HG02642 (cell line): ENCODE results near the gene EBP.
"Not testable (repeated sequence)": the region's sequence is repeated elsewhere in the genome, so short reads cannot be mapped to it uniquely, and the experiment has no call there.

Source experiments
- ATAC-seq: cut with Tn5 transposase; IDR thresholded peaks from one replicate; pipeline ENCODE4 v1.9.1; 2021; ENCODE audit warnings: mild to moderate bottlenecking; ENCODE audit not compliant: unreplicated experiment, poor library complexity

The EBP gene

DNA sequence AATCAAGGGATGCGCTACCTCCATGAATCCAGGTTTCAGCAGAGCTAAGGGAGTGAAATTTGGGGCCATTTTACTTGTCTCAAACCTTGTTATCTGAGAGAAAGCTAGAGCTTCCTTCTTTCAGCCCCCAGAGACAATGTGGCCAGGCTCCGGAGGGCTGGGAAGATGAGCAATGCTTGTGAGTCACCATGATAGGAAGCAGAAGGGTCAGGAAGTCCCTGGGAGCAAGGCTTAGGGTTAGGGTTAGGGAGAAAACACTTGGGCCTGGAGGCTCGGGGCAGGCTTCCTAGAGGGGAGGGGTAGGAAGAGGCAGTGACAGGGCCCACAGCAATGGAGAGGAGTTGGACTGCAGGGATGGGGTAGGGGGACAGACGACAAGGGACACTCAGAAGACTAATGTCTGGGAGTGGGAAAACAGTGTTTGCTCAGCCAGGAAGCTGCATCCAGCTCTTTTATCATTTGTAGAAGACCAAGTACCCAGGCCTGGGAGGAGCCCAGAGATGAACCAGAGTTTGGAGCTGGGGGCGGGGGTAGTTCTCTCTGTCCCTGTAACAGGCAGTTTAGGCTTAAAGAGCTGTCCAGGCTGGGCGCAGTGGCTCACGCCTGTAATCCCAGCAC, 29.2 kb upstream of the EBP start:
- no peak for ATAC-seq

DNA sequence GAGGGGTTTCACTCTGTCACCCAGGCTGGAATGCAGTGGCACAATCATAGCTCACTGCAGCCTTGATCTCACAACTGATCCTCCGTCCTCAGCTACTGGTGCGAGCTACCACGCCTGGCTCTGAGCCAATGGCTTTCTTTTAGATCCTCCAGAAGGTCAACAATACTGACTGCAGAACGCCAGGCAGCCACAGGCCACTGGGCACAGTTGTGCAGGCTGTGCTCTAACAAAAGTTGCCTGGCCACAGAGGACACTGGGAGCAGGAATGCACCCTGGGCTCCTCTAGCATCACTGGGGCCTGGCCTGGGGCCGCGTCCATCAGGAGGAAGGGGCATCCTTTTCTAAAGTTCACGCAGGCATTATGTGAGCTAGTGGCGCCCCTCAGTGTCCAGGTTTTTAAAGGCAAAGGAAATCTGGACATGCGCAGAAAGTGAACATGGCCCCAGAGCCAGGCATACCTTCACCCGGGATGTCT, 27.7 kb upstream of the EBP start:
- no peak for ATAC-seq

DNA sequence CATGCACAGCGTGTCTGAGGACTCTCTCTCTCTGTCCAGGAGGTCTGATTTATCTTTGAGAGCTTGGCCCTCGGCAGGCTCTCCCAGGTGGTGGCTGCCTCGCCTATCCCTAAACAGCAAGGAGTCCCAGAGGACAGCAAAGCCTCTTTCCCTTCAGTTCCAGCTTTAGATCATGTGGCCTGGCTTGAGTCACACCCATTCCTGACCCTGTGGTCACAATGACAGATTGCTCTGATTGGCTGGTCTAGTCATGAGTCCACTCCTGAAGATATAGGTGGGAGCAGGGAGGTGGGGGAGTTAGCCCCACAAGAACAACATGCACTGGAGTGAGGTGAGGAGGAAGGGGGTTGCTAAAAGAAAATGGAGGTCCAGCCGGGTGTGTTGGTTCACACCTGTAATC, 24.9 kb upstream of the EBP start:
- ATAC-seq = no peak

DNA sequence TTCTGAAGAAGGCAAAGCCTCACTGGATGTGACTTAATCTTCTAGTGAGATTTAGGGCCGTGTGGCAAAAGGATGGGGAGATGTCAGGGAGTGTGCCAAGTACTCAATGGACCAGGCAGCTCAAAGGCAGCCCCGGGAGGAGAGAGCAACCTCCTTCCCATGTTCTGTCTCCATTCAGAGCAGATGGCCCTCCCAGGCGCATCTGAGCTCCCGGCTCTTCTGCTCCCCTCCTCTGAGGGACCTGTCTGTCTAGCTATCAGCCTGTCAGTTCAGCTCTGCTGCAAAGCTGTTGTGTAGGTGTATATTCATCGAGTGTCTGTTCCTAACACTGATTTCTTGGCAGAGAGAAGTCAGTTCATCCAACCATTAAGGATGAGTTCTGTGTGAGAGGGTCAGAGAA, 23.7 kb upstream of the EBP start:
- no peak for ATAC-seq

DNA sequence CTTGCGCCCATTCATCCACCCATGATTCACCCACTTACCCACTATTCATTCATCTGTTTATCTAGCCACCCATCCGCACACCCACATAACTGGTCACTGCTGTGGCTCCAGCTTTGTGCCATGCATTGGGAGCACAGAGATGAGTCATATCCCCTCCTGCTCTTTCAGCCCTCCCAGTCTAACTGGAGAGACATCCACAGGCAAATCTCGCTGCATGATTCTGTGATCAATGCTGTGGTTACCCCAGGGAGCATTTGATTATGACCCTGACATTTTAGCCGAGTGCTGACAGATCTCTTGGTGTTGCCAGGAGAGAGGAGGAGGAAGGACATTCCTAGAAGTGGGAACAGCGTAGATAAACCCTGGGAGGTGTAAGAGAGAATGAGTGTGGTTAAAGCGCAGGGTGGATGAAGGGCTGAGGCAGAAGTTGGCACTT, 23.2 kb upstream of the EBP start:
- no peak for ATAC-seq

DNA sequence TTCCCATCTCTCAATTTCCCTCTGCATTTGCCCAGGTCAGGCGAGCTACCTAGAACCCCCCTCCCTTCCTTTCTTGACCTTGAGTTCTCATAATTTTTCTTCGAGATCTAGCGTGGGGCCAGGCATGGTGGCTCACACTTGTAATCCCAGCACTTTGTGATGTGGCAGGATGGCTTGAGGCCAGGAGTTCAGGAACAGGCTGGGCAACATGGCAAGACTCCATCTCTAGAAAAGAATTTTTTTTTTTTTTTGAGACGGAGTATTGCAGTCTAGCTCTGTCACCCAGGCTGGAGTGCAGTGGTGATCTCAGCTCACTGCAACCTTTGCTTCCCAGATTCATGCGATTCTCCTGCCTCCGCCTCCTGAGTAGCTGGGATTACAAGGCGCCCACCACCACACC, 17.3 kb upstream of the EBP start:
- no peak for ATAC-seq

DNA sequence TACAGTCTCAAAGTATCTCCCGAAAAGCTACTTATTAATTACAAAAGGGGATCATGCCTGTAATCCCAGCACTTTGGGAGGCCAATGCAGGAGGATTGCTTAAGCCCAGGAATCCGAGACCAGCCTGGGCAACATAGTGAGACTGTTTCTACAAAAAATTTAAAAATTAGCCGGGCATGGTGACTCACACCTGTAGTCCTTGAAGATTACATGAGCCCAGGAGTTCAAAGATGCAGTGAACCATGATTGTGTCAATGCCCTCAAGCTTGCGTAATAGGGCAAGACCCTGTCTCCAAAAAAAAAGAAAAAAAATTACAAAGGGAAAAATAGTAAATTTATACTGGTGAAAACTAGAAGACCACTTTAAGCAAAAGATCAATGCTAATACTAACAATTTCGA, 16.1 kb upstream of the EBP start:
- ATAC-seq = no peak

DNA sequence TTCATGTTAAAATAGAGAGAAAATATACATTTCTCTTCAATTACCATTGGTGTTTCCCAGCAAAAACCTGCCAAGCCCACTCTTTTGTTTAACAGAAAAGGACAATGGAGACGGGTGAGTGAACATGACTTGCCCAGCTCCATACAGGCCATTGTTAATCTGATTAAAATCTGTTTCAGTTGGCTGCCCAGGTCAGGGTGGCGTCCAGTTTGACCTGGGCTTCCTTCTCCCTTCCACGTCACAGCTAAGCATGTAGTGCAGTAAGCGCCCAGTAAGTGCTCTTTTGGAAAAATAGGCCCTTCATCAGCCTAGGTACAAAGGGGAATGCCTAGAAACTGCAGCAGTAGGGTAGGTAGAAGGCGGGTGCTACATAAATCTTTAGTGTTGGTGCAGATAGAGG, 14.4 kb upstream of the EBP start:
- ATAC-seq = no peak

DNA sequence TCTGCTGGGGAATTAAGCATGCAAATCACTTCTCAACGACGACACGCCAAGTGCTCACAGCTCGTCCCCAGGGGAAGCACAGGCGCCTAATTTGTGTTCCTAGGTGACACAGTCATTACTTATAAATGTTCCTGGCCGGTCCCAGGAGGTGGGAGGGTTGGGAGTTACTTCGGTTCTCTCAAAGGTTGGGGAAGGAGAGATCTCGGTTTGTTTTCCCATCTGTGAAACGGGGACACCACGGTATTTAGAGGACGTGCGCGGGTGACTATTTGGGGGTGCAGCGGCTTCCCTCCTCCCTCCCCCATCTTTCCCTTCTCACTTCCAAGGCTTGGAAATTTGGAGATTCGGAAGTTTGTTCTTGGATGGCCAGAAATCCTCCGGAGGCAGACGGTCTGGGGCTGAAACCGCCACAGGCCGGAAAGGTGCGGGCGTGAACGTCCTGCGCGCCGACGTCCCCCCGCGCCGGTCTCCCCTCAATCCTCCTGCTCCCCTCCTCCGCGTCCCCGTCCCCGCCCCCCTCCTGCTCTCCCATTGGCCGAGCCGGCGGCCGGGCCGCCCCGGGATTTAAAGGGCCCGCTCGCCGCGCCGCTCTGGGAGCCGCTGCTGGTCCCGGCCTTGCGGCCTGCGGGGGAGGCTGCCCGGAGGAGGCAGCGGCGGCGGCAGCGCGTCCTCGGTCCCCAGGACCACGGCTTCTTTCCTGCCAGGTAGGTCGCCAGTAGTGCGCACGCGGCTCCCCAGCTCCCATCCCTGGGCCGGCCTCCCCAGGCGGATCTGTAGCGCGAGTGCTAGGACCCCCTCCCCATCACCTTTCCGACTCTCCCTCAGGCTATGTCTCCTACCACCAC, 13.0 kb upstream of the EBP start, which contains the start of gene PORCN:
PORCN (plus strand) TSS at position 593 of the 845 bp plus-strand sequence. CDS start 829 bp downstream, outside the sequence.
- ATAC-seq = peak; percentile 87

DNA sequence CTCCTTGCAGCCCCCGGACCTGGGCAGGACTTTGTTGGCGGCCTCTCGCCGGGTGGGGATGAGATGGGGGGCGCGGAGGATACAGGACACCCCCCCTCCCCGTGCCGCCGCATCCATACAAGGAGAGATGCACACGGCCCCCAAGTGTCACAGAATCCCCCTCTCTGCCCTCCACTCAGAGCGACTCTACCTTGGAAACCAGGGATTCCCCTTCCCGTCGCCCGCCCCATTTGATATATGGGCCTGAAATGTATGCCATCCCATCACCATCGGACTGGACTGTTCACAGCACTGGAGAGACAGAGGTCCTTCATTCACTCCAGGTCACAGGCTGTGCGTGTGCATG, 12.4 kb upstream of the EBP start:
- ATAC-seq = no peak

DNA sequence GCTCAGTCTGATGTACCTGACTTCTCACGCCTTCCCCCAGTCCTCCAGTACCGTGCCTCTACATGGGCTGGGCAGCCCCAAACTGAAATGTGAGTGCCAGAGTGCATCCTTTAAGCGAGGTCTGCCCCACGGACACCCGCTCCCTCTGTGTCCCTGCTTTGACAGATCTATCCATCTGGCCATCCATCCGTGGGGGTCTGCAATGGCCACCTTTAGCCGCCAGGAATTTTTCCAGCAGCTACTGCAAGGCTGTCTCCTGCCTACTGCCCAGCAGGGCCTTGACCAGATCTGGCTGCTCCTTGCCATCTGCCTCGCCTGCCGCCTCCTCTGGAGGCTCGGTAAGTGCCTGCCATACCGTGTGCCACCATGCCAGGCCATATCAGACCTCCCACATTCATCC, 12.0 kb upstream of the EBP start:
- ATAC-seq = no peak

DNA sequence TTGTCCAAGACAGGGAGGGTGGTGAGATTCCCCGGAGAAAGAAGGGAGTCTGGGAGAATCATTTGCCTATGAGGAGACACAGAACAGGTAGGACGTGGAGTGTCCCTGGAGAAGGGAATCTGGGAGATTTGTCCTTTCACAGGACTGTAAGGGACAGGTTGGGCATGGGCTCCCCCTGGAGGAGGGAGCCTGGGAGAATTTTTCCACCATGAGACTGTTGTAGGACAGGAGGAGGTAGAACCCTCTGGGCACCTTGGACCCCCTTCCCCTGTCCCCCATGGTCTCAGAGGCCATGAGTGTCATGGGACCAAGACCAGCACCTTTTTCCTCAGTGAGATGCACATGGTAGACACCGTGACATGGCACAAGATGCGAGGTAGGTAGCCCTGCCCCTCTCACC, 10.0 kb upstream of the EBP start:
- ATAC-seq = no peak

DNA sequence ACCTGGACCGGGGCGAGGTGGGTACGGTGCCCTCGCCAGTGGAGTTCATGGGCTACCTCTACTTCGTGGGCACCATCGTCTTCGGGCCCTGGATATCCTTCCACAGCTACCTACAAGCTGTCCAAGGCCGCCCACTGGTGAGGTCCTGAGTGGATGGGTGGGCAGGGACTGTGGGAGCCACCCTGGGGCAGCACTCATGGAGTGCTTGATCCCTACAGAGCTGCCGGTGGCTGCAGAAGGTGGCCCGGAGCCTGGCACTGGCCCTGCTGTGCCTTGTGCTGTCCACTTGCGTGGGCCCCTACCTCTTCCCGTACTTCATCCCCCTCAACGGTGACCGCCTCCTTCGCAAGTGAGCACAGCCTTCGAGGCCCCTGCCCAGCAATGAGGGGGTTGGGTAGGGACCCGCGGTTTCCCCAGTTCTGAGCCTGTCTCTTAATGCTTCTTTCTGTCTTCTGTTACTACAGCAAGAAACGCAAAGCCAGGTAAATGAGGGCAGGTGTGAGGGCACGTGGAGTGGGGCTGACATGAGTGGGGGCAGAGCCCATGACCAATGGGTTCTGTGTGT, 9.2 kb upstream of the EBP start:
- no peak for ATAC-seq

DNA sequence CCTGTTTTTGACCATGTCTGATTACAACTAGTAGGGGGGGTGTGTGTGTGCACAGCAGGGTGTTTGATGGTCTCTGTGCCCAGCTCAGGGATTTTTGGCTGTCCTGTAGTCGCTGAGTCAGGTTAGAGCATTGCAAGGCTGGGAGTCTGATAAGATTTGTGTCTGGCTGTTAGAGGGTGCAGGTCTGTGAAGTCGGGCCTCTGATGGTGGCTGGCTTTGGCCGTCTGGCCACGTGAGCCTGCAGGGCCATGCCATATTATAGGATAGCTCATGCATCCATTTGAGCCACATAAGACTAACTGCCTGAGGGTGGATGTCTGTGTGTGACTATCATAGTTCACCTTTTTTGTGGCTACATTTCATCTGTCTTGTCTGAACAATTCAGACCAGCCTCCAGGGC, 7.9 kb upstream of the EBP start:
- no peak for ATAC-seq

DNA sequence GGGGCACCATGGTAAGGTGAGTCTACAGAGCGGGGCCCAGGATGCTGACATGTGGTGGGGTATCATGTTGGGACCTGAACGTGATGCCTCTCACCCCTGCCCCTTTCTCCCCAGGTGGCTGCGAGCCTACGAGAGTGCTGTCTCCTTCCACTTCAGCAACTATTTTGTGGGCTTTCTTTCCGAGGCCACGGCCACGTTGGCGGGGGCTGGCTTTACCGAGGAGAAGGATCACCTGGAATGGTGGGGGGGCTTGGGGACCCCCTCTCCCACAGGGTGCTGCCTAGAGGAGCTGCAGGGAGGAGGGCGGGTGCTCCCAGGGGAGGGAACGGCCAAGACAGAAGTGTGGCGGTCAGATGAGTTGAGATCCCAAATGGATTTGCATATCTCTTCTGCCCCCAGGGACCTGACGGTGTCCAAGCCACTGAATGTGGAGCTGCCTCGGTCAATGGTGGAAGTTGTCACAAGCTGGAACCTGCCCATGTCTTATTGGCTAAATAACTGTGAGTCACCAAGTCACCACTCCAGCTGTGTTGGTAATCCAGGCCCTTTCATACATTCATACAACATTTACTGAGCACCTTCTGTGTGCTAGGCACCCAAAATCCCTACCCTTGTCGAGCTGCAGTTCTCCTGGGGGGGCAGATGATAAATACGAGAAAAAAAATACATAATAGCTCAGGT, 7.3 kb upstream of the EBP start:
- no peak for ATAC-seq

DNA sequence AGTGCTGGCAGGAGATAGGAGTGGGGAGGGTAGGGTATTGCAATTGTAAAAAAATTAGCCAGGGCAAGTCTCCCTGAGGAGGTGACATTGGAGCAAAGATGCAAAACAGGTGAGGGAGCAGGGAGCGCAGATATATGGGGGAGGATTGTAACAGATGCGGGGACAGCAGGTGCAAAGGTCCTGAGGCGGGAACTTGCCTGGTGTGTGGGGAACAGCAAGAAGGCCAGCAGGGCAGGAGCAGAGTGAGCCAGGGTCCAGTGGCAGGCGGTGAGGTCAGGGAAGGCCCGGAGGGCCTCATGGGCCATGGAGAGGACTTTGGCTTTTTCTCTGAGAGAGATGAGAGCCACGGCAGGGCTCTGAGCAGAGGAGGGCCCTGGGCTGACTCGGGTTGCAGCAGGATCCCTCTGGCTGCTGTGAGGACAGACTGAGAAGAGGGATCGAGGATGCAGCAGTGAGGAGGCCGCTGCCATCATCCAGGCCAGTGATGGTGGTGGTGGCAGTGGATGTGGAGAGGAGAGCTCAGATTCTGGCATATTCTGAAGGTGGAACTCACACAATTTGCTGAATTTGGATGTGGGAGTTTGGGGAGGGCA, 6.6 kb upstream of the EBP start:
- no peak for ATAC-seq

DNA sequence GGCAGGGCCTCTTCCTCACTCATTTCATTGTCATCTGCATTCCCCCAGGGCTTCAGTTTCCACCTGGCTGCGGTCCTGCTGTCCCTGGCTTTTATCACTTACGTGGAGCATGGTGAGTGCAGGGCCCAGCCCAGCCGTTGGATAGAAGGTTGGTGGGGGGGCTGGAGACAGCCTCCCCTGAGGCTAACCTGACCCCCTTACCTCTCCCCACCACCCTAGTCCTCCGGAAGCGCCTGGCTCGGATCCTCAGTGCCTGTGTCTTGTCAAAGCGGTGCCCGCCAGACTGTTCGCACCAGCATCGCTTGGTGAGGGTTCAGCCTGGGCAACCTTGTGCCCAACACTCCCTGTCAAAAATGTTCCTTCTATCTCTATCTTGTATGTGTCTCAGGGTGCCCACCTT, 5.8 kb upstream of the EBP start:
- ATAC-seq = no peak

DNA sequence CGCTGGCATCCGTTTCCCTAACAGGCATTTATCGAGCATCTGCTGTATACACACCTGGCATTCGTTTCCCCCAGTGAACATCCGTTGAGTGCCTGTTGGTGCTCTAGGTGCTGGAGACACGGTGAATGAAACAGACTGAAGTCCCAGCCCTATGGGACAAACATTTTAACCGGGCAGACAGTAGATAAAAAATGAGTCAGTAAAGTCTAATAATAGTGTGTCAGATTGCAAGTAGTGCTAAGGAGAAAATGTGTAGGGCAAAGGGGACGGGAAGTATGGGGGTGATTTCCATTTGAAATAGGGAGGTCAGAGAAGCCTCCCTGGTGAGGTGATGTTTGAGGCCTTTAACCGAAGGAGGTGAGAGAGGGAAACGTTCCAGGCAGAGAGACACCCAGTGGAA, 5.3 kb upstream of the EBP start:
- no peak for ATAC-seq

DNA sequence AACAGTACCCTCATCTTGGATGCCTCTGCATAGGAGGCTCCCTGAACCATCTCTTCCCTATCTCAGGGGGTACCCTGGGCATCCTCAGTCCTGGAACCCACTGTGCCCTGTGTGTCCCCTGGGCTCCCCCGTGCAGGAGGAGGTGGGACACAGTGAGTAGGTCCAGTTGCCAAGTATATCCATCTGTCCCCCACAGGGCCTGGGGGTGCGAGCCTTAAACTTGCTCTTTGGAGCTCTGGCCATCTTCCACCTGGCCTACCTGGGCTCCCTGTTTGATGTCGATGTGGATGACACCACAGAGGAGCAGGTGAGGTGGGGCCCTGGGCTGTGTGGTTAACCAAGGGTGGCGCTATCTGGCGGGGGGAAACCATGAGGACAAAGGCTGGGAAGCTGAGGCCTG, 4.6 kb upstream of the EBP start:
- ATAC-seq = no peak

DNA sequence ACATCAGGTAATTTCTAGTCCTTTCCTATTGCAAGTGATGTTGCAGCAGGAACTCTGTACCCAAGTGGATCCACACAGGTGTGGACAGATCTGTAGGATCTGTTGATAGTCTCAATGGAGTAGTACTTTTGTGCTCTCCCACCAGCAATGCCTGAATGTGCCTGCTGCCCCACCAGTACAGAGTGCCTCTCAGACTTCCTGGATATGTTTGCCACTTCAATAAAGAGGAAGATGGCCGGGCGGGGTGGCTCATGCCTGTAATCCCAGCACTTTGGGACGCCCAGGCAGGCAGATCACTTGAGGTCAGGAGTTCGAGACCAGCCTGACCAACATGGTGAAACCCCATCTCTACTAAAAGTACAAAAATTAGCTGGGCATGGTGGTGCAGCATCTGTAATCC, 2.1 kb upstream of the EBP start:
- not testable (repeated sequence) for ATAC-seq

DNA sequence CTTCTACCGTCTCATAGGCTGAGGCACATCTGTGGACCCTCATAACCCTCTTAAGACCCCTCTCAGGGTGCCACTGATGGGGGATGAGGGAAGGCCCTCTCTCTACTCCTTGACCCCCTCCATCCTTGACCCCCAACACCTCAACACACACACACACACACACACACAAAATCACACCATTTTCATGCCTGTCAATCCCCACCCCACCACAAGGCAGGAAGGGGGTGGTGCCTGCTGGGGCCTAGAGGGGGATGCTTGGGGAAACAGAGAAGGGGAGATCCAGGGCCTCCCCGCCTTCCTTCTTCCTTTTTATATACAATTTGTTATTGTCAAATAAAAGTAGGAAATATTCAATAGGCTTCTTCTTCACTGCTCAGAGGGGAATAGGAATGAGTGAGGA, 1.2 kb upstream of the EBP start:
- no peak for ATAC-seq
